ENCODE results near the gene GDF7. TPM values are rescaled to one million over a fixed set of nuclear protein-coding genes. Genes with fewer than 3 reads are reported as not detected.
A peak's percentile ranks its signal among the peaks of the same experiment; 100 is the strongest.

Gene GDF7
- total RNA-seq, 4 donors from 2014 or later = 1.9 to 3.1 (median 2.4) TPM

DNA sequence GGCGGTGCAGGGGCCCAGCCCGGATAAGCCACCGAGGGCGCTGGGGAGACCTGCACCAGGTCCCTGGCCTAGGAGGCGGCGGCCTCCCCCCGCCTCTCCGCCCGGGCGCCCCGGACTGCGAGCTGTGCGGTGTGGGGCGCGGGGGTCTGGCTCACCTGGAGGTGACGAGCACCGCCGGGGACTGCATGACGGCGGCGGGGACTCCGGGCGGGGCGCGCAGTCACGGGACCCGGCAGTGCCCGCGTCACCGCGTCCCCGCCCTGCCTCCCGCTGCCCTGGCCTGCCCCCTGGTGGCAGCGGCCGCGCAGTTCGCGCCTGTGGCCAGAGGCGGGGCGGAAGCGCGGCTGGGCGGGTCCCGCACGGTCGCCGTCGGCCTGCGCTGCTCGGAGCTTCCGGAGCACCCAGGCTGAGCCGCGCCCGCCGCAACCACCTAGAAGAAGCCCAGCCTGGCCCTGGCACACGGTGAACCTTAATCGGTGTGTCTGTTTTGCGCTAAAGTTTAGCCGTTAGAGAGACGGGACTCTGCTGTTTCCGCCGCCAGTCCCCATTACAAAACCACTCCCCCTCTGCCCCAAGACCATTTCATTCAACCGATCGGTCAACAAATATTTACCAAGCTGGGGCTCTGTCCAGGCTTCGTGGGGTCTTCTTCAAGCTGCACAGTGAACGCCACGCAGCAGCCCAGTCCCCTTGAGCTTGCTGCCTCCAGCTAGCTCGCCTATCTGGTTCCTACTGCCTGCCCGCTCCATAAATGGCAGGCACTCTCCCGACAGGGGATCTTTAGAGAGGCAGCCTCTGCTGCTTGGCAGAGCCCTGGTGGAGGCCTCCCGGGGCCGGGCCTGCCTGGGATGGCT, 15.8 kb upstream of the GDF7 start, which contains the start of gene HS1BP3:
Gene HS1BP3 (minus strand): TSS at position 222 of the 854 bp plus-strand sequence. CDS start 35 bp downstream, at position 187.
- WGBS = 2% methylated on average over 10 of the region's 72 CpGs

DNA sequence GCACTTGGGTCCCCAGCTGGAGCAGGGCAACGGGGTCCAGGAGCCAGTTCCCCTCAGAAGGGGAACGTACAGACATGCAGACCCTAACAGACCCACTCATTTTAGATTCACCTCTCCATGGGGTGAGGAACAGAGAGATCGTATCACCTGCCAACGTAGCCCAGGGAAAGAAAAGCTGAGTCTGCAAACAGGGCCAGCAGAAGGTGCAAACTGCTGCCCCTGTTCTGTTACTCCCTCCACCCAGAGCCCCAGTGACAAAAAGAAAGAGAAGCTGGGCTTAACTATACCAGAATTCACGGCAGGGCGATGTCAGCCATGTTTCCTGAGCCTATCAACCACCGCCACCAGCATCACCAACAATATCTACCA, 15.2 kb upstream of the GDF7 start:
- WGBS = 70% methylated on average over 7 of the region's 7 CpGs
- DNase-seq (ENCODE audit: low spot score in 2 of 2) = no peak
- TF ChIP-seq POLR2A (IDR thresholded peaks at IDR 0.05) (no peak), EP300 (IDR thresholded peaks at IDR 0.05) (no peak), POLR2AphosphoS5 (IDR thresholded peaks at IDR 0.05) (no peak)
- TF ChIP-seq, protein P1, sequence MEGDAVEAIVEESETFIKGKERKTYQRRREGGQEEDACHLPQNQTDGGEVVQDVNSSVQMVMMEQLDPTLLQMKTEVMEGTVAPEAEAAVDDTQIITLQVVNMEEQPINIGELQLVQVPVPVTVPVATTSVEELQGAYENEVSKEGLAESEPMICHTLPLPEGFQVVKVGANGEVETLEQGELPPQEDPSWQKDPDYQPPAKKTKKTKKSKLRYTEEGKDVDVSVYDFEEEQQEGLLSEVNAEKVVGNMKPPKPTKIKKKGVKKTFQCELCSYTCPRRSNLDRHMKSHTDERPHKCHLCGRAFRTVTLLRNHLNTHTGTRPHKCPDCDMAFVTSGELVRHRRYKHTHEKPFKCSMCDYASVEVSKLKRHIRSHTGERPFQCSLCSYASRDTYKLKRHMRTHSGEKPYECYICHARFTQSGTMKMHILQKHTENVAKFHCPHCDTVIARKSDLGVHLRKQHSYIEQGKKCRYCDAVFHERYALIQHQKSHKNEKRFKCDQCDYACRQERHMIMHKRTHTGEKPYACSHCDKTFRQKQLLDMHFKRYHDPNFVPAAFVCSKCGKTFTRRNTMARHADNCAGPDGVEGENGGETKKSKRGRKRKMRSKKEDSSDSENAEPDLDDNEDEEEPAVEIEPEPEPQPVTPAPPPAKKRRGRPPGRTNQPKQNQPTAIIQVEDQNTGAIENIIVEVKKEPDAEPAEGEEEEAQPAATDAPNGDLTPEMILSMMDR (IDR thresholded peaks at IDR 0.05) = no peak
- H3K36me3 ChIP-seq = no peaks in the 10 kb centered on the region
- H3K27me3 ChIP-seq = no peaks in the 10 kb centered on the region
- H3K4me3 ChIP-seq = peak overlapping the region; percentile 81
- H3K4me1 ChIP-seq = peaks cover 36% of the 10 kb centered on the region
- H3K27ac ChIP-seq = peak overlapping the region; percentile 87
- no peaks in the 10 kb centered on the region for H3K9me3 ChIP-seq

More for the DNA sequence above, 15.8 kb upstream of the GDF7 start, which contains the start of gene HS1BP3:
- H3K4me3 ChIP-seq = peak within 1 kb of the TSS; percentile 81
- TF ChIP-seq POLR2A (IDR thresholded peaks at IDR 0.05) (peak; percentile 8 to 75), POLR2AphosphoS5 (IDR thresholded peaks at IDR 0.05) (peak in 1 of 3 donors; percentile 34), EP300 (IDR thresholded peaks at IDR 0.05) (no peak)
- TF ChIP-seq, protein P1 (IDR thresholded peaks at IDR 0.05) = peak; percentile 94 to 100
- H3K27ac ChIP-seq = peak within 1 kb of the TSS; percentile 87
- H3K4me1 ChIP-seq = peaks cover 36% of the 10 kb centered on the region
- H3K27me3 ChIP-seq = no peaks in the 10 kb centered on the region
- H3K36me3 ChIP-seq = no peaks in the 10 kb centered on the region
- DNase-seq (ENCODE audit: low spot score in 2 of 2) = peak; percentile 87 to 89
- H3K9me3 ChIP-seq = no peaks in the 10 kb centered on the region

DNA sequence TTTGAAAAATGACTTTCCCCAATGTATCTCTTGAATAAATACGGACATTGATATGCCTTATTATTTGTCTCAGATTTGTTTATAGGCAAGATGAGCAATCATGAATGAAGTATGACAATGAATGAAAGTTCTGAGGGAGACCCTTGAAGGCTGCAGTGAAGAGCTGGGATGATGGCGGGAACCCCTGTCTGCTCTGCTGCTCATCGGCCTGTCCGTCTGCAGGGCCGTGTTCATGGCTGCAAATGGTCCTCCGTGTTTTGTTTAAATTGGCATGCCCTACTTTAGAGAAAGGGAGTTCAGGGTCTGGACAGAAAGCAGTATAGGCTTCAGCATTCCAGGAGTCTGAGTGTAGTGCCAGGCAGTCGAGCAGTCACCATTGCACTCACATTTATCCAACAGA, 14.8 kb upstream of the GDF7 start:
- Histone ChIP-seq H3K36me3 (no peaks in the 10 kb centered on the region), H3K4me3 (no peak overlapping the region), H3K4me1 (peaks cover 36% of the 10 kb centered on the region), H3K27me3 (no peaks in the 10 kb centered on the region), H3K27ac (no peak overlapping the region), H3K9me3 (no peaks in the 10 kb centered on the region)
- no peak for DNase-seq (ENCODE audit: low spot score in 2 of 2)
- TF ChIP-seq POLR2AphosphoS5 (IDR thresholded peaks at IDR 0.05) (no peak), EP300 (IDR thresholded peaks at IDR 0.05) (no peak), POLR2A (IDR thresholded peaks at IDR 0.05) (no peak)
- TF ChIP-seq, protein P1 (IDR thresholded peaks at IDR 0.05) = no peak
- 98% methylated on average over 7 of the region's 7 CpGs for WGBS

DNA sequence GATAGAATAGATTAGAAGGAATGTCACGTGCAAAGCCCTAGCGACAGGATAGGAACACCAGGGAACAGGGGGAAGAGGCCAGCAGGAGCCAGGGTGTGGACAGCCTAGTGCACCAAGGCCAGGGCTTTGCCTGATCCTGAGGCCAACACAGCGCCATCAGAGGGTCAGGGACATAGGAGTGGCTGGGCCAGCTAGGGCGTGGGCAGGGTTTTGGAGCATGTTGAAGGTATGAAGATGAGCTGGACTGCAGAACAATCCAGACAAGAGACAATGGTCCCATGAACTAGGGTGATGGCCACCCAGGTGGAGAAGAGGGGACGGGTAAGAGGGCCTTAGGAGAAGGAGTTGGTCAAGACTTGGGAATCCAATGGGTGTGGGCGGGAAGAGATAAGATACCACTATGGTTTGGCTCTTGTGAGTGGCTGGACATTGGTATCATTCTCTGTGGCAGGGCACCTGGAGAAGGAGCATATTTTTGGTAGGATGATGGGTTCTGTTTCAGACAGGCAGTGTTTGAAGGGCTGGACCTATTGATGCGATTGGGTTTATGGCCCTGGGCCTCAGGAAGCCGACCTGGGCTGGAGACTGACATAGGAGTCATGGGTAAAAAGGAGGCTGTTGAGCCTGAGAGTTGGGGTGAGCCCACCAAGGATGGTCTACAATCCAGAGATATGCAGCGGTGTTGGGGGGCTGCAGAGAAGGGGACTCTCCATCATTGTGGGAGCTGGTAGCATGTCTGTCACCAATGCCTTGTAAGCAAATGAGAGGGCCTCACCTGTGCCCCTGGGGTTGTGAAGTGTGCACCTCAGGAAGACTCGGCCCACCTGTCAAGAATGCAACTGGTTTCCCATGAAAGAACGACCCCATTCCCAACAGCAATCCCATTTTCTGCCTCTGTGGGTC, 14.0 kb upstream of the GDF7 start:
- TF ChIP-seq EP300 (IDR thresholded peaks at IDR 0.05) (no peak), POLR2A (IDR thresholded peaks at IDR 0.05) (no peak), POLR2AphosphoS5 (IDR thresholded peaks at IDR 0.05) (no peak)
- TF ChIP-seq, protein P1 (IDR thresholded peaks at IDR 0.05) = no peak
- peaks cover 34% of the 10 kb centered on the region for H3K4me1 ChIP-seq
- no peak for DNase-seq (ENCODE audit: low spot score in 2 of 2)
- H3K4me3 ChIP-seq = no peak overlapping the region
- H3K27me3 ChIP-seq = no peaks in the 10 kb centered on the region
- no peak overlapping the region for H3K27ac ChIP-seq
- H3K9me3 ChIP-seq = no peaks in the 10 kb centered on the region
- no peaks in the 10 kb centered on the region for H3K36me3 ChIP-seq
- WGBS = 94% methylated on average over 11 of the region's 11 CpGs
